RWPE2 (cell line): ENCODE measurements around the gene TFEB.

Source experiments
- ATAC-seq: fragments of 200-7000 bp; cut with Tn5 transposase; 3 replicates; pipeline ENCODE4 v1.9.1; 2021; ENCODE audit warnings: low read depth
- DNase-seq: peaks from one replicate; pipeline ENCODE4 v3.0.0-alpha.2; 2020; ENCODE audit warnings: low spot score
- H3K27ac ChIP-seq: fragments of 450-650 bp; 2 replicates; pipeline ENCODE4 v1.5.1; 2017; ENCODE audit warnings: mild to moderate bottlenecking; ENCODE audit not compliant: poor library complexity, severe bottlenecking
- H3K27me3 ChIP-seq: fragments of 250-450 bp; sonication (Bioruptor Pico); 2 replicates; pipeline ENCODE4 v1.5.1; 2021; ENCODE audit warnings: mild to moderate bottlenecking, moderate library complexity; ENCODE audit not compliant: insufficient read depth, poor library complexity, severe bottlenecking
- H3K36me3 ChIP-seq: fragments of 250-450 bp; sonication (Bioruptor Pico); 2 replicates; pipeline ENCODE4 v1.5.1; 2020; ENCODE audit warnings: low read depth, mild to moderate bottlenecking, moderate library complexity
- H3K4me1 ChIP-seq: fragments of 250-450 bp; sonication (Bioruptor Pico); 2 replicates; pipeline ENCODE4 v1.5.1; 2021; ENCODE audit warnings: mild to moderate bottlenecking, moderate library complexity; ENCODE audit not compliant: insufficient read depth, poor library complexity, severe bottlenecking
- H3K4me3 ChIP-seq: fragments of 250-450 bp; sonication (Bioruptor Pico); 2 replicates; pipeline ENCODE4 v1.5.1; 2021; ENCODE audit warnings: mild to moderate bottlenecking, moderate library complexity; ENCODE audit not compliant: severe bottlenecking
- H3K9me3 ChIP-seq: fragments of 250-450 bp; sonication (Bioruptor Pico); 2 replicates; pipeline ENCODE4 v1.5.1; 2021; ENCODE audit warnings: mild to moderate bottlenecking, moderate library complexity; ENCODE audit not compliant: severe bottlenecking
- TF ChIP-seq, protein P1 (sequence below): fragments of 450-650 bp; IDR thresholded peaks from one replicate; pipeline ENCODE4 v1.5.1; 2017; ENCODE audit warnings: mild to moderate bottlenecking, moderate library complexity; ENCODE audit not compliant: poor library complexity, severe bottlenecking

The TFEB gene

DNA sequence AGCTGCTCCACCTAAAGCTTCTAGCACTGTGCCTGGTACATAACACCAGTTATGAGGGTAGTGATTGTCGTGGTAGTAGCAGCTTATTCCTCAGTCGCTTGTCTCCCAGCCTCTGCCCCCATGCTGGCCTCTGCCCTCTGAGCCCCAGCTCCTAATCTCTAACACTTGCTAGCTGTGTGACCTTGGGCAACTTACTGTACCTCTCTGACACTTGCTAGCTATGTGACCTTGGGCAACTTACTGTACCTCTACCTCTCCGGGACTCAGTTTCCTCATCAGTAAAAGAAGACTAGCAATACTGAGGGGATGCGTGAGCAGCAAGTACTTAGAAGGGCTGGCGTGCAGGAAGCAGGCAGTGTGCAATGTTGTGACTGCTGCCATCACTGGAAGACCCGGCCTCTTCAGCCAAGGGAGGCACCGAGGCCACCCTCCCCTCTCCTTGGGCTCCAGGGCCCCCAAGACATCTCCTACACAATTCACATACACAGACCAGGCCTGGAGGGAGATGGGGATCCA is 87.3 kb downstream of the TFEB start:
- DNase-seq: no peak
- TF ChIP-seq, protein P1, sequence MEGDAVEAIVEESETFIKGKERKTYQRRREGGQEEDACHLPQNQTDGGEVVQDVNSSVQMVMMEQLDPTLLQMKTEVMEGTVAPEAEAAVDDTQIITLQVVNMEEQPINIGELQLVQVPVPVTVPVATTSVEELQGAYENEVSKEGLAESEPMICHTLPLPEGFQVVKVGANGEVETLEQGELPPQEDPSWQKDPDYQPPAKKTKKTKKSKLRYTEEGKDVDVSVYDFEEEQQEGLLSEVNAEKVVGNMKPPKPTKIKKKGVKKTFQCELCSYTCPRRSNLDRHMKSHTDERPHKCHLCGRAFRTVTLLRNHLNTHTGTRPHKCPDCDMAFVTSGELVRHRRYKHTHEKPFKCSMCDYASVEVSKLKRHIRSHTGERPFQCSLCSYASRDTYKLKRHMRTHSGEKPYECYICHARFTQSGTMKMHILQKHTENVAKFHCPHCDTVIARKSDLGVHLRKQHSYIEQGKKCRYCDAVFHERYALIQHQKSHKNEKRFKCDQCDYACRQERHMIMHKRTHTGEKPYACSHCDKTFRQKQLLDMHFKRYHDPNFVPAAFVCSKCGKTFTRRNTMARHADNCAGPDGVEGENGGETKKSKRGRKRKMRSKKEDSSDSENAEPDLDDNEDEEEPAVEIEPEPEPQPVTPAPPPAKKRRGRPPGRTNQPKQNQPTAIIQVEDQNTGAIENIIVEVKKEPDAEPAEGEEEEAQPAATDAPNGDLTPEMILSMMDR: no peak
- Histone ChIP-seq H3K27ac (no peak overlapping the region), H3K36me3 (peaks cover 79% of the 10 kb centered on the region), H3K4me3 (no peak overlapping the region), H3K4me1 (peaks cover 14% of the 10 kb centered on the region), H3K9me3 (no peaks in the 10 kb centered on the region), H3K27me3 (no peaks in the 10 kb centered on the region)
- no peak for ATAC-seq

DNA sequence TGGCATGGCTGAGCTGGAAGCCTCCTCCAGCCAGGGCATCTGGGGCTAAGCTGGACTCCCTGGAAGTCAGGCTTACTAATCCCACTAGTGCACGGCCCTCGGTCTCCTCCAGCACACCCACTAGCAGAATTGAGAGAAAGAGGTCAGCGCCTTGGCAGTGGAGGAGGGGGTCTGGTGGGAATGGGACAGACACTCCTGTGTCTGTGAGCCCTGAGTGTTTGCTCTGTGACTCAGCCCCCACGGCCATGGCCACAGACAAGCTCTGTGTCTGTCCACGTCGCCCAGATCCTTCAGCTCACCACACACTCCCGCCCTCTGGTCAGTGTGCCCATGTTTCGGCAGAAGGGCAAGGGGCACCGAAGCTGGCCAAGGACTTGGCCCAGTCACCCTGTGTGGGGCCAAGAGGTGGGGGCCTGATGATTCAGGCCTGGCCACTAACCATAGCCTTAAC is 88.3 kb downstream of the TFEB start:
- H3K36me3 ChIP-seq: peaks cover 74% of the 10 kb centered on the region

DNA sequence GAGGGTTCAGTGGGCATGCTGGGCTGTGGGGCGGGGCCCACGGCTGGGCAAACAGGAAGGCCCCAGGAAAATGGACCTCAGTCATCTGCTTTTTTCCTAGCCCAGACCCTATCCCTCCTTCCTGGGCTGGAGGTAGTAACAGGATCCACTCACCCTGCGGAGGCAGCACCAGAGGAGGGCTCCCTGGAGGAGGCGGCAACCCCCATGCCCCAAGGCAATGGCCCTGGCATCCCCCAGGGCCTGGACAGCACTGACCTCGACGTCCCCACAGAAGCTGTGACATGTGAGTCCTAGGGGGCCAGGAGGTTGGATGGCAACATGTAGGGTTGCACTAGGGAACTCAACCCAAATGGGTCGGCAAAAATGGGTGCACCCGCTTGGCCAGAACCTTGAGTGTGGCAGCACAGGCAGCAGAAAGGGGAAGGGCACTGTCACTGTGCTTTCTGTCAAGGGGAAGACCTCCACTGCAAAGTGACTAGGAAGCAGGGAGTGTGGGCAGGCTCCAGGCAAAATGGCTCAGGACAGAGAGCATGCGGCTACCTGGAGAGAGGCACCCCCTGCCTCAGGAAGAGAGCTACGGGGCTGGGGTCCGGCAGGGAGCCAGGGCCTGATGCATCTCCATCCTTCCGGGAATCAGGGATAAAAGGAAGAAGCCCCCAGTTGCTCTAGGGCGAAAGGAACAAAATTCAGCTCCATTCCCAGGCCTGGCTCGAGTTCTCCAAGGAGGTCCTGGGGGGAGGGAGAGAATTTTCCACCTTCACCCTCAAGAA is 89.2 kb downstream of the TFEB start:
- TF ChIP-seq, protein P1: no peak
- H3K9me3 ChIP-seq: no peaks in the 10 kb centered on the region
- no peak overlapping the region for H3K4me3 ChIP-seq
- peaks cover 18% of the 10 kb centered on the region for H3K4me1 ChIP-seq
- no peaks in the 10 kb centered on the region for H3K27me3 ChIP-seq
- DNase-seq (no peak), ATAC-seq (no peak)
- H3K36me3 ChIP-seq: peaks cover 67% of the 10 kb centered on the region
- H3K27ac ChIP-seq: no peak overlapping the region

More for the DNA sequence above, 88.3 kb downstream of the TFEB start:
- H3K4me3 ChIP-seq: no peak overlapping the region
- no peaks in the 10 kb centered on the region for H3K9me3 ChIP-seq
- TF ChIP-seq, protein P1: no peak
- peaks cover 18% of the 10 kb centered on the region for H3K4me1 ChIP-seq
- no peak for ATAC-seq
- DNase-seq: no peak
- no peaks in the 10 kb centered on the region for H3K27me3 ChIP-seq
- no peak overlapping the region for H3K27ac ChIP-seq

DNA sequence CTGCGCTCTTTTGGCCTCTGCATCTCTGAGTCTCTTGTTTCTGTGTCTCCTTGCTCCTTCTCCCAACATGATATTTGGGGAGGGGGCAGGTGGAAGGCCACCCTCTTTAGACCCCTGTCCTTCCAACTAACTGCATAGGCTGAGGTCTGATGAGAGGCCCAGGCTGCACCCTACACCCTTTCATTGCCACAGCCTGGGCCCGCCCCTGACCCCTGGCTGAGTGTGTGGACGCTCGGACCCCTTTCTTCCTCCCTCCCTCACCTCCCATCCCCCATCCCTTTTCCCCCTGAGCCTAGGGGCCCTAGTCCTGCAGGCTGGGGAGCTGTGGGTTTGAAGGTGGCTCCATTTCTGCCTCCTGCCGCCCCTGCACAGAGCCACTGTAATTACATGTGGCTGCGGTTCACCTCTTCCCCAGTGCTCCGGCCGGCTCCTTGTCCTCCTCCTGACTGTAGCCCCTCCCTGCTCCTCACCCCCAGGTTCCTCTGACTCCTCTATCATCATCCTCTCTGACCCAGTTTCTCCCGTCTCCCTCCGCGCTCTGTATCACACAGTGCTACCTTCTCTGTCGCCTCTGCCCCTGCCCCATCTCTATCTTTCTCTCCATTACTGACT is 90.3 kb downstream of the TFEB start:
- DNase-seq: no peak
- Histone ChIP-seq H3K36me3 (peaks cover 61% of the 10 kb centered on the region), H3K4me1 (peaks cover 18% of the 10 kb centered on the region)

More for the DNA sequence above, 90.3 kb downstream of the TFEB start:
- no peak for ATAC-seq
- Histone ChIP-seq H3K27me3 (no peaks in the 10 kb centered on the region), H3K9me3 (no peaks in the 10 kb centered on the region), H3K27ac (peak overlapping the region; percentile 43), H3K4me3 (no peak overlapping the region)
- TF ChIP-seq, protein P1: no peak
